Esophagus squamous epithelium (tissue), 4 donors: ENCODE results near the gene UBE3C.

ENCODE experiments used
- POLR2A ChIP-seq, 4 donors: fragments of 450-650 bp; IDR thresholded peaks; one replicate each; pipeline ENCODE4 v1.6.1; 2017; ENCODE audit warnings: antibody characterized with exemption in 4 of 4, mild to moderate bottlenecking in 4 of 4, moderate library complexity in 3 of 4
- TF ChIP-seq, protein P1 (sequence below), 6 experiments: fragments of 450-650 bp in 4 of 6; fragments of 200-600 bp in 2 of 6; sonication (generic) in 2 of 6; IDR thresholded peaks; one replicate each; pipeline ENCODE4 v1.5.1; 2016 to 2019; ENCODE audit warnings: antibody characterized with exemption in 6 of 6, mild to moderate bottlenecking in 4 of 6, moderate library complexity in 4 of 6

- TF ChIP-seq POLR2A (IDR thresholded peaks at IDR 0.05) = no peak
- TF ChIP-seq, protein P1, sequence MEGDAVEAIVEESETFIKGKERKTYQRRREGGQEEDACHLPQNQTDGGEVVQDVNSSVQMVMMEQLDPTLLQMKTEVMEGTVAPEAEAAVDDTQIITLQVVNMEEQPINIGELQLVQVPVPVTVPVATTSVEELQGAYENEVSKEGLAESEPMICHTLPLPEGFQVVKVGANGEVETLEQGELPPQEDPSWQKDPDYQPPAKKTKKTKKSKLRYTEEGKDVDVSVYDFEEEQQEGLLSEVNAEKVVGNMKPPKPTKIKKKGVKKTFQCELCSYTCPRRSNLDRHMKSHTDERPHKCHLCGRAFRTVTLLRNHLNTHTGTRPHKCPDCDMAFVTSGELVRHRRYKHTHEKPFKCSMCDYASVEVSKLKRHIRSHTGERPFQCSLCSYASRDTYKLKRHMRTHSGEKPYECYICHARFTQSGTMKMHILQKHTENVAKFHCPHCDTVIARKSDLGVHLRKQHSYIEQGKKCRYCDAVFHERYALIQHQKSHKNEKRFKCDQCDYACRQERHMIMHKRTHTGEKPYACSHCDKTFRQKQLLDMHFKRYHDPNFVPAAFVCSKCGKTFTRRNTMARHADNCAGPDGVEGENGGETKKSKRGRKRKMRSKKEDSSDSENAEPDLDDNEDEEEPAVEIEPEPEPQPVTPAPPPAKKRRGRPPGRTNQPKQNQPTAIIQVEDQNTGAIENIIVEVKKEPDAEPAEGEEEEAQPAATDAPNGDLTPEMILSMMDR (IDR thresholded peaks at IDR 0.05) = no peak
These were observed 27.3 kb downstream of the UBE3C start for GRCh38 chr7:157165987-157166386.
